ENCODE measurements around the gene DLG5.

Gene DLG5

GRCh38 chr10:77909021-77909748 lies 17.4 kb downstream of the DLG5 start:
- H3K4me1 ChIP-seq (ENCODE audit: control insufficient read depth, low read depth, low read length) = no peaks in the 10 kb centered on the region
- no peaks in the 10 kb centered on the region for H3K9me3 ChIP-seq (ENCODE audit: control insufficient read depth, low read depth, low read length)
- H3K9ac ChIP-seq (ENCODE audit: low read length) = no peak overlapping the region
- H3K27ac ChIP-seq (ENCODE audit: low read length) = no peak overlapping the region
- H3K36me3 ChIP-seq (ENCODE audit: control insufficient read depth, low read depth, low read length) = no peaks in the 10 kb centered on the region
- no peak overlapping the region for H3K4me3 ChIP-seq (ENCODE audit: low read length)
- H3K27me3 ChIP-seq (ENCODE audit: control insufficient read depth, insufficient read depth, low read length) = no peaks in the 10 kb centered on the region

- Histone ChIP-seq H3K27me3 (ENCODE audit: control insufficient read depth, insufficient read depth, low read length) (no peaks in the 10 kb centered on the region), H3K4me1 (ENCODE audit: control insufficient read depth, low read depth, low read length) (no peaks in the 10 kb centered on the region), H3K9ac (ENCODE audit: low read length) (no peak overlapping the region), H3K27ac (ENCODE audit: low read length) (no peak overlapping the region), H3K9me3 (ENCODE audit: control insufficient read depth, low read depth, low read length) (no peaks in the 10 kb centered on the region), H3K36me3 (ENCODE audit: control insufficient read depth, low read depth, low read length) (no peaks in the 10 kb centered on the region), H3K4me3 (ENCODE audit: low read length) (no peak overlapping the region)
These were observed 18.4 kb downstream of the DLG5 start for GRCh38 chr10:77907900-77908717.

GRCh38 chr10:77907462-77907861 lies 19.1 kb downstream of the DLG5 start:
- Histone ChIP-seq H3K9me3 (ENCODE audit: control insufficient read depth, low read depth, low read length) (no peaks in the 10 kb centered on the region), H3K4me1 (ENCODE audit: control insufficient read depth, low read depth, low read length) (no peaks in the 10 kb centered on the region), H3K4me3 (ENCODE audit: low read length) (no peak overlapping the region), H3K9ac (ENCODE audit: low read length) (no peak overlapping the region), H3K27me3 (ENCODE audit: control insufficient read depth, insufficient read depth, low read length) (no peaks in the 10 kb centered on the region), H3K36me3 (ENCODE audit: control insufficient read depth, low read depth, low read length) (no peaks in the 10 kb centered on the region), H3K27ac (ENCODE audit: low read length) (no peak overlapping the region)

GRCh38 chr10:77906951-77907421 lies 19.6 kb downstream of the DLG5 start:
- no peaks in the 10 kb centered on the region for H3K27me3 ChIP-seq (ENCODE audit: control insufficient read depth, insufficient read depth, low read length)
- H3K27ac ChIP-seq (ENCODE audit: low read length) = no peak overlapping the region
- H3K4me1 ChIP-seq (ENCODE audit: control insufficient read depth, low read depth, low read length) = no peaks in the 10 kb centered on the region

GRCh38 chr10:77905781-77906180 lies 20.8 kb downstream of the DLG5 start:
- no peak overlapping the region for H3K9ac ChIP-seq (ENCODE audit: low read length)
- no peaks in the 10 kb centered on the region for H3K36me3 ChIP-seq (ENCODE audit: control insufficient read depth, low read depth, low read length)
- no peaks in the 10 kb centered on the region for H3K27me3 ChIP-seq (ENCODE audit: control insufficient read depth, insufficient read depth, low read length)
- no peaks in the 10 kb centered on the region for H3K9me3 ChIP-seq (ENCODE audit: control insufficient read depth, low read depth, low read length)
- H3K4me3 ChIP-seq (ENCODE audit: low read length) = no peak overlapping the region
- no peak overlapping the region for H3K27ac ChIP-seq (ENCODE audit: low read length)
- no peaks in the 10 kb centered on the region for H3K4me1 ChIP-seq (ENCODE audit: control insufficient read depth, low read depth, low read length)

More at GRCh38 chr10:77906951-77907421, 19.6 kb downstream of the DLG5 start:
- no peaks in the 10 kb centered on the region for H3K9me3 ChIP-seq (ENCODE audit: control insufficient read depth, low read depth, low read length)
- H3K4me3 ChIP-seq (ENCODE audit: low read length) = no peak overlapping the region
- no peaks in the 10 kb centered on the region for H3K36me3 ChIP-seq (ENCODE audit: control insufficient read depth, low read depth, low read length)
- H3K9ac ChIP-seq (ENCODE audit: low read length) = no peak overlapping the region

- no peaks in the 10 kb centered on the region for H3K9me3 ChIP-seq (ENCODE audit: control insufficient read depth, low read depth, low read length)
- no peak overlapping the region for H3K27ac ChIP-seq (ENCODE audit: low read length)
- H3K4me3 ChIP-seq (ENCODE audit: low read length) = no peak overlapping the region
- no peaks in the 10 kb centered on the region for H3K4me1 ChIP-seq (ENCODE audit: control insufficient read depth, low read depth, low read length)
- no peaks in the 10 kb centered on the region for H3K27me3 ChIP-seq (ENCODE audit: control insufficient read depth, insufficient read depth, low read length)
- no peaks in the 10 kb centered on the region for H3K36me3 ChIP-seq (ENCODE audit: control insufficient read depth, low read depth, low read length)
- H3K9ac ChIP-seq (ENCODE audit: low read length) = no peak overlapping the region
These were observed 21.3 kb downstream of the DLG5 start for GRCh38 chr10:77905086-77905748.

- H3K4me1 ChIP-seq (ENCODE audit: control insufficient read depth, low read depth, low read length) = peaks cover 4% of the 10 kb centered on the region
- H3K36me3 ChIP-seq (ENCODE audit: control insufficient read depth, low read depth, low read length) = no peaks in the 10 kb centered on the region
- no peak overlapping the region for H3K27ac ChIP-seq (ENCODE audit: low read length)
These were observed 22.3 kb downstream of the DLG5 start for GRCh38 chr10:77904100-77904840.

GRCh38 chr10:77902159-77902558 lies 24.4 kb downstream of the DLG5 start:
- Histone ChIP-seq H3K36me3 (ENCODE audit: control insufficient read depth, low read depth, low read length) (no peaks in the 10 kb centered on the region), H3K4me1 (ENCODE audit: control insufficient read depth, low read depth, low read length) (peaks cover 12% of the 10 kb centered on the region), H3K9ac (ENCODE audit: low read length) (no peak overlapping the region), H3K27ac (ENCODE audit: low read length) (no peak overlapping the region), H3K4me3 (ENCODE audit: low read length) (no peak overlapping the region), H3K9me3 (ENCODE audit: control insufficient read depth, low read depth, low read length) (no peaks in the 10 kb centered on the region), H3K27me3 (ENCODE audit: control insufficient read depth, insufficient read depth, low read length) (no peaks in the 10 kb centered on the region)

More at GRCh38 chr10:77904100-77904840, 22.3 kb downstream of the DLG5 start:
- H3K27me3 ChIP-seq (ENCODE audit: control insufficient read depth, insufficient read depth, low read length) = no peaks in the 10 kb centered on the region
- H3K4me3 ChIP-seq (ENCODE audit: low read length) = no peak overlapping the region
- no peaks in the 10 kb centered on the region for H3K9me3 ChIP-seq (ENCODE audit: control insufficient read depth, low read depth, low read length)
- no peak overlapping the region for H3K9ac ChIP-seq (ENCODE audit: low read length)

- no peak overlapping the region for H3K27ac ChIP-seq (ENCODE audit: low read length)
- no peaks in the 10 kb centered on the region for H3K9me3 ChIP-seq (ENCODE audit: control insufficient read depth, low read depth, low read length)
- no peak overlapping the region for H3K4me3 ChIP-seq (ENCODE audit: low read length)
- no peaks in the 10 kb centered on the region for H3K36me3 ChIP-seq (ENCODE audit: control insufficient read depth, low read depth, low read length)
- no peaks in the 10 kb centered on the region for H3K27me3 ChIP-seq (ENCODE audit: control insufficient read depth, insufficient read depth, low read length)
- peaks cover 12% of the 10 kb centered on the region for H3K4me1 ChIP-seq (ENCODE audit: control insufficient read depth, low read depth, low read length)
- H3K9ac ChIP-seq (ENCODE audit: low read length) = no peak overlapping the region
These were observed 24.8 kb downstream of the DLG5 start for GRCh38 chr10:77901743-77902142.

- Histone ChIP-seq H3K4me1 (ENCODE audit: control insufficient read depth, low read depth, low read length) (peaks cover 12% of the 10 kb centered on the region), H3K36me3 (ENCODE audit: control insufficient read depth, low read depth, low read length) (no peaks in the 10 kb centered on the region), H3K9me3 (ENCODE audit: control insufficient read depth, low read depth, low read length) (no peaks in the 10 kb centered on the region), H3K27me3 (ENCODE audit: control insufficient read depth, insufficient read depth, low read length) (no peaks in the 10 kb centered on the region), H3K27ac (ENCODE audit: low read length) (no peak overlapping the region), H3K9ac (ENCODE audit: low read length) (no peak overlapping the region), H3K4me3 (ENCODE audit: low read length) (no peak overlapping the region)
These were observed 26.9 kb downstream of the DLG5 start for GRCh38 chr10:77899690-77900089.

- Histone ChIP-seq H3K9ac (ENCODE audit: low read length) (no peak overlapping the region), H3K9me3 (ENCODE audit: control insufficient read depth, low read depth, low read length) (no peaks in the 10 kb centered on the region), H3K27me3 (ENCODE audit: control insufficient read depth, insufficient read depth, low read length) (no peaks in the 10 kb centered on the region), H3K4me3 (ENCODE audit: low read length) (no peak overlapping the region), H3K36me3 (ENCODE audit: control insufficient read depth, low read depth, low read length) (no peaks in the 10 kb centered on the region), H3K27ac (ENCODE audit: low read length) (no peak overlapping the region), H3K4me1 (ENCODE audit: control insufficient read depth, low read depth, low read length) (peaks cover 12% of the 10 kb centered on the region)
These were observed 27.5 kb downstream of the DLG5 start for GRCh38 chr10:77899080-77899477.
